HG03280 (cell line): Measurements from ENCODE around the gene TPX2.

Experiments
- ATAC-seq: cut with Tn5 transposase; IDR thresholded peaks from one replicate; pipeline ENCODE4 v1.9.1; 2021; ENCODE audit warnings: mild to moderate bottlenecking, moderate library complexity; ENCODE audit not compliant: unreplicated experiment

Gene TPX2

DNA sequence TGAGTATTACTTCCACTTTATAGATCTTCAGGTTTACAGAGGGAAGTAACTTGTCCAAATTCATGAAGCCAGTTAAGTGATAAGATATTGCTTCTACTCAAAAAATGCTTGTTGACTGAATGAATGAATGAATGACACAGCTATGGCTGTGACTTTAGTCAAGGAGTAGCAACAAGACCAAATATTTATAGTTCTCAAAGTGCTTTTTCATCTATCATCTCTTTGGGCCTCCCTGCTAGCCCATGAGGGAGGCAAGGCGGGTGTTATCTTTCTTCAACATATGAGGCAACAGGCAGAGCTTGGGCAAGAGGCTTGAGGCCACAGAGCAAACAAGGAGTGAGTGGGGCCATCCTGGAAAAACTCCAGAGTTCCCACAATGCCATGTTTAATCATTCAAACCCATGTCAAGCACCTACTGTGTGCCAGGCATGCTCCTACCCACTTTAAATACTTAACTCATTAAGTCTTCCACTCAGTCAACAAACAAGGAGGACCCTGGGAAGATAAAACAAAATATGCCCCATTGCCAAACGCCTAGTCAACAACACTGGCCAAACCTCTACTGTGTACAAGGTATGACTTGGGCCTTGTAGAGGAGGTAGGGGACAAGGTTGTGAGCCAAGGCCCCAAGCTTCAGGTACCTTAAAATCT is 32.4 kb upstream of the TPX2 start:
- no peak for ATAC-seq

- no peak for ATAC-seq
Measured at GRCh38 chr20:31707258-31707615, 31.9 kb upstream of the TPX2 start.

DNA sequence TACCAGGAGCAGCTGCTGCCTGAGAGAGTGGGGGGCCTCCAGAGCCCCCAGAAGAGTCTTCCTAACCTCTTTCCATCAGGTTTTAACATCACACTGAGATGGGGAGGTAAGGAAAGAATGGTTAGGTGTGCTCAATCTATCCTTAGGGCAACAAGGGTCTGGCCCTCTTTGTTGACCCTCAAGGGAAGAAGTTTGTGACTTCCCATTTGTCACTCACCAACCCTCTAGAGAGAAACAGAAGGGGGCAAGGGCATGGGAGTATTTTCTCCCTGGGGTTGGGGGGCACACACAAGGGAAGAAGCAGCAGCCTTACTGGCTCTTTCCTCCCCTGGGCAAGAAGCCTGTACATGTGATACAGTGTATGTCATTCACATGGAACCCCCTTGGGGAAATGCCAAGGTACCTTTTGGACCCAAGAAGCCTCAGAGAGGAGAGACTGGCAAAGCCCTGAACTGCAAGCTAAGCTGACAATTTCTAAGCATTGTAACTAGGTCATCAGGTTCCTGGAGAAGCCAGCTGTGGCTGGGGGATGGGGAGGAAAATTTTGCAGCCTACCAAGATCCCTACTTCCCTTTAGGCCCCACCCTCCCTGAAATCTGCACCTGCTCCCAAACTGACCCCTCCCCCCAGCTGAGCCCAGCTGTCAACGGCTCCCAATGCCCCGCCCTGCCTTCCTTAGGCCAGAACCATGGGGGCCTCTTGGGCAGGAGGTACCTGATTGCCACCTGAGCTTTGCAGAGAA is 30.9 kb upstream of the TPX2 start:
- no peak for ATAC-seq

DNA sequence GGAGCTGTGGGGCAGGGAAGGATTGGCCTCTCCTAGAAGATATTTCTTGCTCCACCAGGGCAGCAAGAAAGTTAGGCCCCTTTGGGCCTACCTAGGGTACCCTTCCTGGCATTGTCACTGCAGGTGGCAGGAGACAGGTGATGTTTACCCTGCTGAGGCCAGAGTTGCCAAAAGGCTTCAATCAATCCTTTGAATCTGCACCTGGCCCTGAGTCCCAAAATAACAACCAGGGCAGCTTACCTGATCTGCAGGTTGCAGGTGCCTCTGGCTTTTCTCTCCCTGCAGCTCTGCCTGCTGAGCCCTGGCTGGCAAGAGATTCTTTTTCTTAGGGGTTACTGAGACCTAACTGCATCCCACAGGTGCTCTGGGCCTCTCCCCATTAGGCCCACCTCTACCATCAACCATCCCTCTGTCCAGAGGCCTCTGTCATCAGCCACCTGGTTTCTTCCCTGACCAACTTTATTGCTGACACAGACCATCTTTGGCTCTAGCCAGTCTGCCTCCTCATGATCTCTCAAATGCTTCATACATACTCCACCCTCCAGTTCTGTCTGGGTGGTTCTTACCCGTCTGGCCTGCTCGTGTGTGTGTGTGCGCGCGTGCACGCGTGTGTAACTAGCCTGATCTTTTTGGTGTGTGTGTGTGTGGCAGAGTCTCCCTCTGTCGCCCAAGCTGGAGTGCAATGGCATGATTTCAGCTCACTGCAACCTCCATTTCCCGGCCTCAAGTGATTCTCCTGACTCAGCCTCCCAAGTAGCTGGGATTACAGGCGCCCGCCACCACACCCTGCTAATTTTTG is 30.2 kb upstream of the TPX2 start:
- ATAC-seq = no peak

GRCh38 chr20:31709939-31710338 is 29.2 kb upstream of the TPX2 start:
- ATAC-seq = no peak

DNA sequence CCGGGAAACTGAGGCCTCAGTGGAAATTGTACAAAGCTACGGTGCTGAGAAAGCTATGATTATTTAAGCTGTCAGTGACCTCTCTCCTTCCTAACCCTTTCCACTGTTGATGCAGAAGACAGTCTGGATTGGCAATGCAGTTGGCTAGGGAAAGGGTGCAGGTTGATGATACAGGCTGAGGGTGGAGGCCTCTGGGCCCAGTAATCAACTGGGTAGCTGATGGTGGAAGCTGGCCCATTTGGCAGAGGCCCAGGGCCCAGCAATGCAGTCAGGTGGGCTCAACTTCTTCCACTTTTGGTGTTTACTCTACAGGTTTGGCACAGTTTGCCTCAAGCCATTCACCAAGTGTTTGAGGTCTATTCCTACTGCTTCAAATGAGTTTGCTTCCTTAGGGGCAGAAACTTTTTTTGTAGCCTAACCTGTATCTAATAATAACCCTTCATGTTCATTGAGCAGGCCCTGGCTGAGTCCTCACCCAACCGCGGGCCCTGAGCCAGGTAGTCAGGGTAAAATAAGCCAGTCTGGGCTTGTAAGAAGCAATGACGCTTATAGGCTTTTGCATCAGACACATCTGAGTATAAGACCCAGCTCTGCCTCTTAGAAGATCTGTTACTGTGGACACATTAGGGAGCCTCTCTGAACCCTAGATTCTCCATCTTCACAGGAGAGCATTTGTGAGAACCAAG is 28.5 kb upstream of the TPX2 start:
- ATAC-seq = no peak

GRCh38 chr20:31711179-31712111 is 27.6 kb upstream of the TPX2 start:
- ATAC-seq = no peak

DNA sequence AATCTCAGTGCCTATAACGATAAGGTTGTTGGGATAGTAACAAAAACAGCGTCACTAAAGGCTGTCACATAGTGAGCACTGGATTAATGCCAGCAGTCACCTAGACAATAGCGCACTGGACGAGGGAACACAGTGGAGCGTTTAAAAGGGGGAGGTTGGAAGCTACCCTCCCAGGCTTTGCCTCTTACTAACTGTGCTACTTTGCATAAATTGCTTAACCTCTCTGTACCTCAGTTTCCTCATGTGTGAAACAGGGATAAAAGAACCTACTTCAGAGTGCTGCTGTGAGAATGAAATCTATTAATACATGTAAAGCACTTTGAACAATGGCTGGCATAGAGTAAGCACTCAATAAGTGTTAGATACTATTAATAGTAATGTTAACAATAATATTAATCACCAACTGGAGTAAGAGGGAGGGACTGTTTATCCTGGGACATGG is 27.0 kb upstream of the TPX2 start:
- no peak for ATAC-seq

- ATAC-seq = no peak
Measured at GRCh38 chr20:31712564-31713311, 26.4 kb upstream of the TPX2 start.

- ATAC-seq = no peak
Measured at GRCh38 chr20:31713312-31714273, 25.5 kb upstream of the TPX2 start.

GRCh38 chr20:31715766-31716165 is 23.3 kb upstream of the TPX2 start:
- no peak for ATAC-seq

DNA sequence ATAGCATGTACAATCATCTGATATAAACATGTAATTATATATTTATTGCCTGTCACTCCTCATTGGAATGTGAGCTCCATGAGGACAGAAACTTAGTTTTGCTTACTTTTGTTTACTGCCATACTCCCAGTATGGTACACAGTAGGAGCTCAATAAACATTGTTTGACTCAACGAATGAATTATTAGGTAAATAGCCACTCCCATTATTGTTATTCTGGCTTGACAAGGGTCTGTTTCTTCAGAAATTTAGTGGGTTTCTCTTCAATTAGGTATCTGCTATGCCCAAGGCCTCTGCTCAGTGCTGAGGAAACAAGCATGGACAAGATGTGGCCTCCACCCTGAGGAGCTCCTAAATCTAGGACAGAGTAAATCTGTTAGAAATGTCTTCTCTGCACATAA is 22.7 kb upstream of the TPX2 start:
- ATAC-seq = no peak

GRCh38 chr20:31716818-31717477 is 22.1 kb upstream of the TPX2 start:
- ATAC-seq = no peak

DNA sequence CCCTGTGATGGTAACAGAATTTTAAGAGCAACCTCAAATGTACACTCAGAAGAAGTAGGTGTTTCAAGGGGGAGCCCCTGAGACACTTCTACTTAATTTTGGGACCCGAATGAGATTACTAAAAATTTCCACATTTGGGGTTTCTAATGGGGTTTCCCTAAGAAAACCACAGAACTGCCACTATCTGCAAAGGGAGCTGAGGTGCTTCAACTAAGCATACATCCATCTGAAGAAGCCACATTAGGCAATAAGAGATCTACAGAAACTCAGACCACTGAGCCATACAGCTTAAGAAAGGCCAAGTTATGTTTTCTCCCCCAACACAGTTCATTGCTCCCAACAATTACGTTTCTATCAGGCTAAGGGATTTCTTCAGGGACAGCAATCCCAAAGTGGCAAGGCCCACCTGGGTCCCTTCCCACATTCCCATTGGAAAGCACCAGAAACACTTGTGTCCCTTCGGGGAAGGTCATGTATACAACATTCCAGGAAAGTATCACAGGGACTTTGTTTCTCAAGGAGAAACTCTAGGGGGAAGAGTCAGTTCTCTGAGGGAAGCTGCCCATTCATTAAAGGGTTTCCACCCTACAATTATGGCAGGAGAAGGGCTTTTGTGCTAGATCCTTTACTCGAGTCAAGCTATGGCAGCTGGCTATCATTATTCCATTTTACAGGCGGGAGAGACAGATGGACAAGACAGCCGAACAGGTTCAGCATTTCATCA is 21.4 kb upstream of the TPX2 start:
- ATAC-seq = peak; percentile 33

GRCh38 chr20:31718952-31719643 is 20.0 kb upstream of the TPX2 start:
- no peak for ATAC-seq

- no peak for ATAC-seq
Measured at GRCh38 chr20:31719644-31720485, 19.2 kb upstream of the TPX2 start.
